HG03280 (cell line): Measurements from ENCODE around the gene ITPRIPL1.
"Not testable (repeated sequence)": the region's sequence is repeated elsewhere in the genome, so short reads cannot be mapped to it uniquely, and the experiment has no call there.

Source experiments
- ATAC-seq: cut with Tn5 transposase; IDR thresholded peaks from one replicate; pipeline ENCODE4 v1.9.1; 2021; ENCODE audit warnings: mild to moderate bottlenecking, moderate library complexity; ENCODE audit not compliant: unreplicated experiment

ITPRIPL1 gene

GRCh38 chr2:96325041-96325883 is at the start of gene ITPRIPL1:
TSS of gene ITPRIPL1 (plus strand) at chr2:96325317. CDS start at chr2:96325840, 523 bp downstream.
- no peak for ATAC-seq

GRCh38 chr2:96276787-96277499 is 48.2 kb upstream of the ITPRIPL1 start:
- ATAC-seq = no peak

- no peak for ATAC-seq
These were observed 37.8 kb upstream of the ITPRIPL1 start for GRCh38 chr2:96287273-96287856.

- ATAC-seq = no peak
These were observed 33.4 kb upstream of the ITPRIPL1 start for GRCh38 chr2:96291751-96292150.

GRCh38 chr2:96294271-96294670 is 30.8 kb upstream of the ITPRIPL1 start:
- ATAC-seq = not testable (repeated sequence)

GRCh38 chr2:96296925-96297324 is 28.2 kb upstream of the ITPRIPL1 start:
- ATAC-seq = no peak

- ATAC-seq = no peak
These were observed 23.3 kb upstream of the ITPRIPL1 start for GRCh38 chr2:96301865-96302264.

GRCh38 chr2:96304606-96305005 is 20.5 kb upstream of the ITPRIPL1 start:
- no peak for ATAC-seq

GRCh38 chr2:96305091-96305978 is 19.8 kb upstream of the ITPRIPL1 start, which contains the start of gene SNRNP200:
TSS of gene SNRNP200 (minus strand) at chr2:96305546. CDS start at chr2:96305437, 109 bp downstream.
- peak; percentile 93 for ATAC-seq

- ATAC-seq = no peak
These were observed 19.2 kb upstream of the ITPRIPL1 start for GRCh38 chr2:96305979-96306308.

GRCh38 chr2:96306370-96306769 is 18.7 kb upstream of the ITPRIPL1 start:
- ATAC-seq = no peak

GRCh38 chr2:96308248-96308647 is 16.9 kb upstream of the ITPRIPL1 start:
- no peak for ATAC-seq

GRCh38 chr2:96315005-96315399 is 10.1 kb upstream of the ITPRIPL1 start:
- ATAC-seq = no peak

- ATAC-seq = no peak
These were observed 9.6 kb upstream of the ITPRIPL1 start for GRCh38 chr2:96315400-96316071.

- ATAC-seq = no peak
These were observed 8.1 kb upstream of the ITPRIPL1 start for GRCh38 chr2:96316999-96317398.

- no peak for ATAC-seq
These were observed 7.5 kb upstream of the ITPRIPL1 start for GRCh38 chr2:96317584-96317997.

GRCh38 chr2:96318723-96319122 is 6.4 kb upstream of the ITPRIPL1 start:
- no peak for ATAC-seq

- ATAC-seq = no peak
These were observed 5.7 kb upstream of the ITPRIPL1 start for GRCh38 chr2:96319396-96319795.

- no peak for ATAC-seq
These were observed 4.8 kb upstream of the ITPRIPL1 start for GRCh38 chr2:96320326-96320725.
